Measurements from ENCODE around the gene AGPAT3. TPM values are rescaled to one million over a fixed set of nuclear protein-coding genes. Genes with fewer than 3 reads are reported as not detected.

The AGPAT3 gene
- total RNA-seq, 2 donors from 2014 or later = 31.3 to 53.5 TPM

DNA sequence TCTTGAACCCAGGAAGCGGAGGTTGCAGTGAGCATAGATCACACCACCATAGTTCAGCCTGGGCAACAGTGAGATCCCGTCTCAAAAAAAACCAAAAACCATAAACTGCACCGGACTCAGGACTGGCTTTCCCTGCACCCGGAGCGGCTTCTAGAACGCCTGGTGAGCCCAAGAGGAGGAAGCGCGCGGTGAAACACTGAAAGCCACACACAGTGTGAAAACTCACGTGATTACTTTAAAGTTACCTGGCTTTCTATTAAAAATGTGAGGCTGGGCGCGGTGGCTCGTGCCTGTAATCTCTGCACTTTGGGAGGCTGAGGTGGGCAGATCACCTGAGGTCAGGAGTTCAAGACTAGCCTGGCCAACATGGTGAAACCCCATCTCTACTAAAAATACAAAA, 140.0 kb downstream of the AGPAT3 start:
- Histone ChIP-seq H3K36me3 (no peaks in the 10 kb centered on the region), H3K27ac (no peak overlapping the region), H3K9me3 (no peaks in the 10 kb centered on the region), H3K4me1 (replicated peaks) (no peaks in the 10 kb centered on the region), H3K4me3 (no peak overlapping the region), H3K27me3 (replicated peaks; ENCODE audit: insufficient read depth) (no peaks in the 10 kb centered on the region)
- TF ChIP-seq, protein P1, sequence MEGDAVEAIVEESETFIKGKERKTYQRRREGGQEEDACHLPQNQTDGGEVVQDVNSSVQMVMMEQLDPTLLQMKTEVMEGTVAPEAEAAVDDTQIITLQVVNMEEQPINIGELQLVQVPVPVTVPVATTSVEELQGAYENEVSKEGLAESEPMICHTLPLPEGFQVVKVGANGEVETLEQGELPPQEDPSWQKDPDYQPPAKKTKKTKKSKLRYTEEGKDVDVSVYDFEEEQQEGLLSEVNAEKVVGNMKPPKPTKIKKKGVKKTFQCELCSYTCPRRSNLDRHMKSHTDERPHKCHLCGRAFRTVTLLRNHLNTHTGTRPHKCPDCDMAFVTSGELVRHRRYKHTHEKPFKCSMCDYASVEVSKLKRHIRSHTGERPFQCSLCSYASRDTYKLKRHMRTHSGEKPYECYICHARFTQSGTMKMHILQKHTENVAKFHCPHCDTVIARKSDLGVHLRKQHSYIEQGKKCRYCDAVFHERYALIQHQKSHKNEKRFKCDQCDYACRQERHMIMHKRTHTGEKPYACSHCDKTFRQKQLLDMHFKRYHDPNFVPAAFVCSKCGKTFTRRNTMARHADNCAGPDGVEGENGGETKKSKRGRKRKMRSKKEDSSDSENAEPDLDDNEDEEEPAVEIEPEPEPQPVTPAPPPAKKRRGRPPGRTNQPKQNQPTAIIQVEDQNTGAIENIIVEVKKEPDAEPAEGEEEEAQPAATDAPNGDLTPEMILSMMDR (IDR thresholded peaks at IDR 0.05) = no peak
- no peak for TF ChIP-seq POLR2AphosphoS5 (IDR thresholded peaks at IDR 0.05)
- no peak for TF ChIP-seq POLR2A (IDR thresholded peaks at IDR 0.05)
- WGBS = 91% methylated on average over 13 of the region's 13 CpGs
- DNase-seq (ENCODE audit: low spot score) = no peak
- intact Hi-C loops (cut with DNase I) = no loop called here

- H3K27ac ChIP-seq = no peak overlapping the region
- H3K9me3 ChIP-seq = no peaks in the 10 kb centered on the region
- 83% methylated on average over 9 of the region's 9 CpGs for WGBS
- H3K4me3 ChIP-seq = no peak overlapping the region
- TF ChIP-seq, protein P1 (IDR thresholded peaks at IDR 0.05) = no peak
- TF ChIP-seq POLR2AphosphoS5 (IDR thresholded peaks at IDR 0.05) = no peak
- TF ChIP-seq POLR2A (IDR thresholded peaks at IDR 0.05) = no peak
- no peaks in the 10 kb centered on the region for H3K36me3 ChIP-seq
- intact Hi-C loops (cut with DNase I) = no loop called here
- DNase-seq (ENCODE audit: low spot score) = no peak
- no peaks in the 10 kb centered on the region for H3K4me1 ChIP-seq (replicated peaks)
- H3K27me3 ChIP-seq (replicated peaks; ENCODE audit: insufficient read depth) = no peaks in the 10 kb centered on the region
Measured at GRCh38 chr21:44005593-44005992, 140.6 kb downstream of the AGPAT3 start.

GRCh38 chr21:44006017-44006619, 141.1 kb downstream of the AGPAT3 start:
- Histone ChIP-seq H3K27ac (no peak overlapping the region), H3K27me3 (replicated peaks; ENCODE audit: insufficient read depth) (no peaks in the 10 kb centered on the region), H3K9me3 (no peaks in the 10 kb centered on the region), H3K4me1 (replicated peaks) (no peaks in the 10 kb centered on the region), H3K4me3 (no peak overlapping the region), H3K36me3 (no peaks in the 10 kb centered on the region)
- DNase-seq (ENCODE audit: low spot score) = no peak
- 73% methylated on average over 9 of the region's 9 CpGs for WGBS
- intact Hi-C loops (cut with DNase I) = no loop called here
- TF ChIP-seq, protein P1 (IDR thresholded peaks at IDR 0.05) = no peak
- TF ChIP-seq POLR2A (IDR thresholded peaks at IDR 0.05) (no peak), POLR2AphosphoS5 (IDR thresholded peaks at IDR 0.05) (no peak)

DNA sequence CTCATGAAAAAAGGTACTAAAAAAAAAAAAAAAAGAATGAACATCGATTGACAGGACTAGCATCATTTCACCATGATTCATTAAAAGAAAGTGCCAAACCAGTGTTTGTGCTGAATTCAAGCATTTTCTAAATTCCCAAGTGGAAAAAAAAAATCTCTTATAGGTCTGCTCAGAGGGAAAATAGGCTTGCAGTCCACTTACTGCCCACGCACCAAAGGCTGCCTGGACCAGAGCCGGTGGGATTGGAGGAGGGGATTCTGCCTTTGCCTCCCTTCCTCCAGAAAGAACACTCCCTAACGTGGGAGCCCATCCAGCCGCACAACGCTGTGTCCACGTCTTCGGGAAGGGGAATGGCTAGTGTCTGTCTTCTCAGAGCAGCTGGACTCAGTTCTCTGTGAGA, 141.6 kb downstream of the AGPAT3 start:
- TF ChIP-seq POLR2A (IDR thresholded peaks at IDR 0.05) (no peak), POLR2AphosphoS5 (IDR thresholded peaks at IDR 0.05) (no peak)
- TF ChIP-seq, protein P1 (IDR thresholded peaks at IDR 0.05) = no peak
- no peak overlapping the region for H3K4me3 ChIP-seq
- no peaks in the 10 kb centered on the region for H3K36me3 ChIP-seq
- no peaks in the 10 kb centered on the region for H3K9me3 ChIP-seq
- no peaks in the 10 kb centered on the region for H3K27me3 ChIP-seq (replicated peaks; ENCODE audit: insufficient read depth)
- no peak overlapping the region for H3K27ac ChIP-seq
- intact Hi-C loops (cut with DNase I) = no loop called here
- DNase-seq (ENCODE audit: low spot score) = no peak
- no peaks in the 10 kb centered on the region for H3K4me1 ChIP-seq (replicated peaks)
- 66% methylated on average over 8 of the region's 8 CpGs for WGBS

- Histone ChIP-seq H3K27ac (no peak overlapping the region), H3K4me1 (replicated peaks) (no peaks in the 10 kb centered on the region), H3K4me3 (no peak overlapping the region), H3K27me3 (replicated peaks; ENCODE audit: insufficient read depth) (no peaks in the 10 kb centered on the region), H3K36me3 (no peaks in the 10 kb centered on the region), H3K9me3 (no peaks in the 10 kb centered on the region)
- DNase-seq (ENCODE audit: low spot score) = no peak
- TF ChIP-seq POLR2A (IDR thresholded peaks at IDR 0.05) = no peak
- no peak for TF ChIP-seq POLR2AphosphoS5 (IDR thresholded peaks at IDR 0.05)
- TF ChIP-seq, protein P1 (IDR thresholded peaks at IDR 0.05) = no peak
- intact Hi-C loops (cut with DNase I) = no loop called here
- WGBS = 72% methylated on average over 7 of the region's 9 CpGs
Measured at GRCh38 chr21:44010429-44010828, 145.4 kb downstream of the AGPAT3 start.

All from prostate gland (tissue), 2 donors.